ENCODE results near the gene PDCD2L. TPM values are rescaled to one million over a fixed set of nuclear protein-coding genes. Genes with fewer than 3 reads are reported as not detected.
"Not testable (repeated sequence)": the region's sequence is repeated elsewhere in the genome, so short reads cannot be mapped to it uniquely, and the experiment has no call there.

PDCD2L gene
- polyA plus RNA-seq, 2 donors, result 6.9 to 10.9 TPM

GRCh38 chr19:34363930-34364329, 40.3 kb upstream of the PDCD2L start:
- Histone ChIP-seq H3K27me3 (ENCODE audit: control insufficient read depth in 1 of 2, insufficient read depth in 2 of 2, low read length in 2 of 2) (no peaks in the 10 kb centered on the region), H3K4me1 (ENCODE audit: control insufficient read depth in 2 of 2, insufficient read depth in 2 of 2, low read length in 1 of 2) (peaks cover 5 to 25% of the 10 kb centered on the region in 2 donors), H3K36me3 (ENCODE audit: control insufficient read depth in 2 of 2, insufficient read depth in 2 of 2, low read length in 1 of 2) (peaks cover 0 to 18% of the 10 kb centered on the region in 2 donors), H3K4me3 (ENCODE audit: low read depth in 1 of 2, low read length in 2 of 2) (no peak overlapping the region), H3K9me3 (ENCODE audit: control insufficient read depth in 2 of 2, insufficient read depth in 1 of 2, low read depth in 1 of 2, low read length in 1 of 2) (no peaks in the 10 kb centered on the region), H3K27ac (ENCODE audit: low read depth in 2 of 2, low read length in 1 of 2) (no peak overlapping the region)
- WGBS, 2 donors, result 97 to 99% methylated on average over 5 of the region's 5 CpGs

DNA sequence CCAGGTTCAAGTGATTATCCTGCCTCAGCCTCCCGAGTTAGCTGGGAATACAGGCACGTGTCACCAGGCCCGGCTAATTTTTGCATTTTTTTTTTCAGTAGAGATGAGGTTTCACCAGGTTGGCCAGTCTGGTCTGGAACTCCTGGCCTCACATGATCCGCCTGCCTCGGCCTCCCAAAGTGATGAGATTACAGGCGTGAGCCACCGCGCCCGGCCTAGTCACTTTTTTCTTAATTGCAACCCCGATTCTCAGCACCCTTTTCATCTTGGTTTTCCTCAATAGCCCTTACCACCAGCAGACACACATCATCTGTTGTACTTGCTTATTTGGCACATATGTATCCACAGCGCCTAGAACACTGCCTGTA, 39.8 kb upstream of the PDCD2L start:
- H3K36me3 ChIP-seq (ENCODE audit: control insufficient read depth in 2 of 2, insufficient read depth in 2 of 2, low read length in 1 of 2), result peaks cover 0 to 18% of the 10 kb centered on the region in 2 donors
- H3K27me3 ChIP-seq (ENCODE audit: control insufficient read depth in 1 of 2, insufficient read depth in 2 of 2, low read length in 2 of 2), result no peaks in the 10 kb centered on the region
- peaks cover 5 to 25% of the 10 kb centered on the region in 2 donors for H3K4me1 ChIP-seq (ENCODE audit: control insufficient read depth in 2 of 2, insufficient read depth in 2 of 2, low read length in 1 of 2)
- 61 to 64% methylated on average over 11 of the region's 11 CpGs for WGBS, 2 donors
- peak overlapping the region; percentile 66 to 90 for H3K4me3 ChIP-seq (ENCODE audit: low read depth in 1 of 2, low read length in 2 of 2)
- H3K27ac ChIP-seq (ENCODE audit: low read depth in 2 of 2, low read length in 1 of 2), result peak overlapping the region; percentile 78 to 87
- H3K9me3 ChIP-seq (ENCODE audit: control insufficient read depth in 2 of 2, insufficient read depth in 1 of 2, low read depth in 1 of 2, low read length in 1 of 2), result no peaks in the 10 kb centered on the region

- WGBS, 2 donors, result 0% methylated on average over 53 to 67 of the region's 67 CpGs
- no peaks in the 10 kb centered on the region for H3K9me3 ChIP-seq (ENCODE audit: control insufficient read depth in 2 of 2, insufficient read depth in 1 of 2, low read depth in 1 of 2, low read length in 1 of 2)
- peaks cover 5 to 20% of the 10 kb centered on the region in 2 donors for H3K4me1 ChIP-seq (ENCODE audit: control insufficient read depth in 2 of 2, insufficient read depth in 2 of 2, low read length in 1 of 2)
- no peaks in the 10 kb centered on the region for H3K27me3 ChIP-seq (ENCODE audit: control insufficient read depth in 1 of 2, insufficient read depth in 2 of 2, low read length in 2 of 2)
- H3K4me3 ChIP-seq (ENCODE audit: low read depth in 1 of 2, low read length in 2 of 2), result peak within 1 kb of the TSS; percentile 66 to 90
- peak within 1 kb of the TSS; percentile 78 to 87 for H3K27ac ChIP-seq (ENCODE audit: low read depth in 2 of 2, low read length in 1 of 2)
- H3K36me3 ChIP-seq (ENCODE audit: control insufficient read depth in 2 of 2, insufficient read depth in 2 of 2, low read length in 1 of 2), result peaks cover 2 to 22% of the 10 kb centered on the region in 2 donors
Measured at GRCh38 chr19:34364830-34365462, 39.3 kb upstream of the PDCD2L start, which contains the start of gene GPI. TSS of gene GPI (plus strand) at chr19:34365196. CDS start at chr19:34365267, 71 bp downstream.

DNA sequence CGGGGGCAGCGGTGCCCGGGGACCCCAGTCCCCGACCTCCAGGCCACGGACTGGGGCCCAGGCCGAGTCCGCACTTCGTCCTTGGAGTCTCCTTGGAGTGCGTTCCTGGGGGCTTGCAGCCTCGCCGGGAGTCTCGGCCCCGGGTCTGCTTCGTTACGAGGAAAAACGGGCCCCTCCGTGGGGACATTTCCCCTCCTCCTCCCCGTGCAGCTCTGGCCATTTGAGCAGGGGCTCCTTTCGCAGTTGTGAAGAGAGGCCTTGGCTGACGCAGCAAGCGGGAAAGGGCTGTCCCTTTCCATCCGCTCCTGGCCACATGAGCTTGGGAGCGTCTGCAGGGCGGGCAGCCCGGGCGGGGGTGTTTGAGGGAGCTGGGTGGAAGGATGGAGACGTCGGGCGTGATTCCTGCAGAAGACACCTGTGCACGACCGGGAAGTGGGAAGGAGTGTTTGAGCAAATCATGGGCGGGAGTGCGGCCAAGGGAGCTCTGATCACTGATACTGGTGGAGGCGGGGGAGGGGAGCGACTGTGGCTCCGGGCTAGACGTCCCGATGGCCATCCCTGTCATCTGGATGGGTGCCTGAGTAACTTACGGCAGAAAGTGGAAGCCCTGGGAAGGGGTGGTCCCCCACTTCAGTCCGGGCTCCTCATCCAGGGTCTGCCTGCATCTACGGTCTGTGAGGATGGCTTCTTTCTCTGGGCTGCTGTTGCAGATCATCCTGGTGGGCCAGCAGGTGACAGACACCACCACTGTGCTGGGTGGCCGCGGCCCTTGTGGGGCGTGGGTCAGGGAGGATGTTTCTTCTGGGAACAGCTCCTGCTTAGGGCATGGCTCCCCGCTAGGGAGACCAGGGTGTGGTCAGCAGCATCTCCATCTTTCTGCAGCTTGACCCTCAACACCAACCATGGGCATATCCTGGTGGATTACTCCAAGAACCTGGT, 38.5 kb upstream of the PDCD2L start:
- no peaks in the 10 kb centered on the region for H3K27me3 ChIP-seq (ENCODE audit: control insufficient read depth in 1 of 2, insufficient read depth in 2 of 2, low read length in 2 of 2)
- WGBS, 2 donors, result 5 to 6% methylated on average over 45 of the region's 45 CpGs
- H3K4me3 ChIP-seq (ENCODE audit: low read depth in 1 of 2, low read length in 2 of 2), result peak overlapping the region; percentile 66 to 90
- peak overlapping the region; percentile 69 to 87 for H3K27ac ChIP-seq (ENCODE audit: low read depth in 2 of 2, low read length in 1 of 2)
- peaks cover 4 to 28% of the 10 kb centered on the region in 2 donors for H3K36me3 ChIP-seq (ENCODE audit: control insufficient read depth in 2 of 2, insufficient read depth in 2 of 2, low read length in 1 of 2)
- H3K9me3 ChIP-seq (ENCODE audit: control insufficient read depth in 2 of 2, insufficient read depth in 1 of 2, low read depth in 1 of 2, low read length in 1 of 2), result no peaks in the 10 kb centered on the region
- H3K4me1 ChIP-seq (ENCODE audit: control insufficient read depth in 2 of 2, insufficient read depth in 2 of 2, low read length in 1 of 2), result peaks cover 5 to 21% of the 10 kb centered on the region in 2 donors

DNA sequence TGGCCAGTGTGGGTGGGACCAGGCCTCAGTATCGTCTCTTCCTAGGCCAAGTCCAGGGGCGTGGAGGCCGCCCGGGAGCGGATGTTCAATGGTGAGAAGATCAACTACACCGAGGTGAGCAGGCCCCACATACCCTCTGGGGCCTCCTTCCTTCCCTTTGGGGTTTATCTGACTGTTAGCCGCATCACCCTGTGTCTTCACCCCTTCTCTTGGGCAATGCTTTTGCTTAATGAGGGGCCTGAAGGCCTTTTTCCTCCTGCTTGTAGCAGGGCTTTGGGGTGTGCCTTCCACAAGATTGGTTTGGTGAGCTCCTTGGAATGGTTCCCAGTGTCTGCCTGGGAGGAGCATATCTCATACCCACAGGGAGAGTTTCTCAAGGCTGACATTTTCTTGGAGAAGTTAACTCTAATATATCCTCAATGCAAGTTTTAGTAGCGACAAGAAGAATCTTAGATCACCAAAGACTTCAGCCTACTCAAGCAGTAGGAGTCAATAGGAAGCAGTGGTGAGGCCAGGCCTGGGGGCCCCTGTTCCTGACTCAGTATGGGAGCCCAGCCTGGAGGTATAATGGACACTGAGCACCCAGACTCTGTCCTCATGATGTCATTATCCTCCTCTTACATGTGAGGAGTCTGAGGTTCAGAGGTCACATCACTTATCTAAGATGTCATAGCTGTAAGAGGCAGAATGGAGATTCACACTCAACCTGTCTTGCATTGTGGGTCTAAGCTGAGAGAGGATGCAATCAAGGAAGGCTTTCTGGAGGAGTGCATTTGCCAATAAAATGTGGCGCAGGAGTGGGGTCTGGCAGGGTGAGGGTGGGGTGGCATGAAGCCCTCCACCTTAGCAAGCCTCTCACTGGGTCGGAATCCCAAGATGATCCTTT, 37.2 kb upstream of the PDCD2L start:
- peaks cover 4 to 30% of the 10 kb centered on the region in 2 donors for H3K36me3 ChIP-seq (ENCODE audit: control insufficient read depth in 2 of 2, insufficient read depth in 2 of 2, low read length in 1 of 2)
- no peaks in the 10 kb centered on the region for H3K9me3 ChIP-seq (ENCODE audit: control insufficient read depth in 2 of 2, insufficient read depth in 1 of 2, low read depth in 1 of 2, low read length in 1 of 2)
- H3K27me3 ChIP-seq (ENCODE audit: control insufficient read depth in 1 of 2, insufficient read depth in 2 of 2, low read length in 2 of 2), result no peaks in the 10 kb centered on the region
- WGBS, 2 donors, result 69 to 82% methylated on average over 10 of the region's 10 CpGs
- peaks cover 5 to 21% of the 10 kb centered on the region in 2 donors for H3K4me1 ChIP-seq (ENCODE audit: control insufficient read depth in 2 of 2, insufficient read depth in 2 of 2, low read length in 1 of 2)
- H3K27ac ChIP-seq (ENCODE audit: low read depth in 2 of 2, low read length in 1 of 2), result peak overlapping the region in 1 of 2 donors; percentile 69
- peak overlapping the region; percentile 66 to 90 for H3K4me3 ChIP-seq (ENCODE audit: low read depth in 1 of 2, low read length in 2 of 2)

- no peak overlapping the region for H3K4me3 ChIP-seq (ENCODE audit: low read depth in 1 of 2, low read length in 2 of 2)
- peaks cover 4 to 30% of the 10 kb centered on the region in 2 donors for H3K36me3 ChIP-seq (ENCODE audit: control insufficient read depth in 2 of 2, insufficient read depth in 2 of 2, low read length in 1 of 2)
- H3K4me1 ChIP-seq (ENCODE audit: control insufficient read depth in 2 of 2, insufficient read depth in 2 of 2, low read length in 1 of 2), result peaks cover 5 to 21% of the 10 kb centered on the region in 2 donors
- no peaks in the 10 kb centered on the region for H3K9me3 ChIP-seq (ENCODE audit: control insufficient read depth in 2 of 2, insufficient read depth in 1 of 2, low read depth in 1 of 2, low read length in 1 of 2)
- H3K27me3 ChIP-seq (ENCODE audit: control insufficient read depth in 1 of 2, insufficient read depth in 2 of 2, low read length in 2 of 2), result no peaks in the 10 kb centered on the region
- H3K27ac ChIP-seq (ENCODE audit: low read depth in 2 of 2, low read length in 1 of 2), result no peak overlapping the region
- WGBS, 2 donors, result 86 to 87% methylated on average over 8 of the region's 8 CpGs
Measured at GRCh38 chr19:34367624-34367957, 36.6 kb upstream of the PDCD2L start.

- H3K27ac ChIP-seq (ENCODE audit: low read depth in 2 of 2, low read length in 1 of 2), result no peak overlapping the region
- no peak overlapping the region for H3K4me3 ChIP-seq (ENCODE audit: low read depth in 1 of 2, low read length in 2 of 2)
- H3K36me3 ChIP-seq (ENCODE audit: control insufficient read depth in 2 of 2, insufficient read depth in 2 of 2, low read length in 1 of 2), result peaks cover 4 to 30% of the 10 kb centered on the region in 2 donors
- 83 to 91% methylated on average over 10 of the region's 10 CpGs for WGBS, 2 donors
- no peaks in the 10 kb centered on the region for H3K9me3 ChIP-seq (ENCODE audit: control insufficient read depth in 2 of 2, insufficient read depth in 1 of 2, low read depth in 1 of 2, low read length in 1 of 2)
- H3K27me3 ChIP-seq (ENCODE audit: control insufficient read depth in 1 of 2, insufficient read depth in 2 of 2, low read length in 2 of 2), result no peaks in the 10 kb centered on the region
- H3K4me1 ChIP-seq (ENCODE audit: control insufficient read depth in 2 of 2, insufficient read depth in 2 of 2, low read length in 1 of 2), result peaks cover 5 to 21% of the 10 kb centered on the region in 2 donors
Measured at GRCh38 chr19:34368338-34368737, 35.9 kb upstream of the PDCD2L start.

- not testable (repeated sequence) for H3K27ac ChIP-seq (ENCODE audit: low read depth in 2 of 2, low read length in 1 of 2); H3K4me3 ChIP-seq (ENCODE audit: low read depth in 1 of 2, low read length in 2 of 2); H3K27me3 ChIP-seq (ENCODE audit: control insufficient read depth in 1 of 2, insufficient read depth in 2 of 2, low read length in 2 of 2); H3K9me3 ChIP-seq (ENCODE audit: control insufficient read depth in 2 of 2, insufficient read depth in 1 of 2, low read depth in 1 of 2, low read length in 1 of 2)
- peaks cover 5 to 21% of the 10 kb centered on the region in 2 donors for H3K4me1 ChIP-seq (ENCODE audit: control insufficient read depth in 2 of 2, insufficient read depth in 2 of 2, low read length in 1 of 2)
- H3K36me3 ChIP-seq (ENCODE audit: control insufficient read depth in 2 of 2, insufficient read depth in 2 of 2, low read length in 1 of 2), result peaks cover 4 to 30% of the 10 kb centered on the region in 2 donors
- 90 to 95% methylated on average over 10 of the region's 10 CpGs for WGBS, 2 donors
Measured at GRCh38 chr19:34369166-34369565, 35.0 kb upstream of the PDCD2L start.

- WGBS, 2 donors, result 82 to 87% methylated on average over 8 of the region's 8 CpGs
- no peaks in the 10 kb centered on the region for H3K27me3 ChIP-seq (ENCODE audit: control insufficient read depth in 1 of 2, insufficient read depth in 2 of 2, low read length in 2 of 2)
- H3K4me1 ChIP-seq (ENCODE audit: control insufficient read depth in 2 of 2, insufficient read depth in 2 of 2, low read length in 1 of 2), result peaks cover 5 to 18% of the 10 kb centered on the region in 2 donors
- H3K36me3 ChIP-seq (ENCODE audit: control insufficient read depth in 2 of 2, insufficient read depth in 2 of 2, low read length in 1 of 2), result peaks cover 4 to 30% of the 10 kb centered on the region in 2 donors
- H3K4me3 ChIP-seq (ENCODE audit: low read depth in 1 of 2, low read length in 2 of 2), result no peak overlapping the region
- H3K27ac ChIP-seq (ENCODE audit: low read depth in 2 of 2, low read length in 1 of 2), result no peak overlapping the region
- no peaks in the 10 kb centered on the region for H3K9me3 ChIP-seq (ENCODE audit: control insufficient read depth in 2 of 2, insufficient read depth in 1 of 2, low read depth in 1 of 2, low read length in 1 of 2)
Measured at GRCh38 chr19:34370117-34370516, 34.1 kb upstream of the PDCD2L start.

Data from esophagus (tissue), 2 donors.